HG03095 (cell line): ENCODE data around the gene TCOF1.

Experiments used
- ATAC-seq: cut with Tn5 transposase; IDR thresholded peaks from one replicate; pipeline ENCODE4 v1.9.1; 2021; ENCODE audit warnings: moderate library complexity; ENCODE audit not compliant: unreplicated experiment

TCOF1 gene

GRCh38 chr5:150446088-150446487 lies 88.6 kb downstream of the TCOF1 start:
- no peak for ATAC-seq

DNA sequence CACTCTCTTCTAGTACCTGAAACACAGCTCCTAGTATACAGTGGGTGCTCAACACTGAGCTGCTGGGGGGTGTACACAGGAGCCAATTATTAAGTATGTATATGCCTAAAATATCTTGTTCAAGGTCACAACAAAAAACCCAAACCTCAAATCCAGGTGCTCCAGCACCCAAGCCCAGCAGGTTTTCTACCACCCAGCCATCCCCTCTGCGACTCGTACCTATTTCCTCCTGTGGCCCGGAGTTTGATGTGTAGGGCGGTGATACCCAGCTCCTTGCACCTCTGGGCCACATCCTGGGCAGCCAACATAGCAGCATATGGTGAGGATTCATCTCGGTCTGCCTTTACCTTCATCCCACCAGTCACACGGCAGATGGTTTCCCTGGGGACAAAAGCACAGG lies 89.1 kb downstream of the TCOF1 start:
- no peak for ATAC-seq

DNA sequence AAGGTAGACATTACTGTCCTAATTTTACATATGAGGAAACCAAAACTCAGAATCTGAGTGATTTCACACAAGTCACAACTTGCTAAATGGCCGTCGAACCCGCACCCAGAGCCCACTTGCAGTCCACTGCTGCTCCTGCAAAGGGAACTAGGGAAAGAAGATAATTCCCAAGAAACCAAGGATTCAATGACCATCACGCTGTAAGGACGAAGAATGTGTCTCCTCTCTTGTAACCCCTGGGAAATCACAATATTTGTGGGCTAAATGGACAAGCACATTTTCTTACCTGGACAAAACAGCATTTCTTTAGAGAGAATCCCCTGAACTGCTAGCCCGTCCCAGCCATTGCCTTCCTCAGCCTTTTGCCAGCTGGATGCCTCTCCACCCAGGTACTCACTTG lies 89.7 kb downstream of the TCOF1 start:
- ATAC-seq, result no peak

DNA sequence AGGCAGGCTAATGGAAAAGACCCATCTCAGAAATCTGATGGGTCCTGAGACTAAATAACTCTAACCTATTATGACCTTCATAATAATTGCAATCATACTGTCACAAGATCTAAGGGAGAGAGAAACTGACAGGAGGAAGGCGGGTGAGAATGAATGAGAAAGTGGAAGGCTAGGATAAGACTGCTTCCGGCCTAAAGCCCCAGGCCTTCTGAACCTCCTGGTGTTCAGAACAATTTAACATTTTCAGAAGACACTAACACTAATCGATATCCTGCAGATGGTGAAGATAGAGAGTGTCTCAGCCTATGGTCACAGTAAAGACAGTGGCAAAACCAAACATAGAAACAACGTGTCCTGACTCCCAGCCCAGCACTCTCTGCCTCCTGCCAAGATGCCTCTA lies 90.8 kb downstream of the TCOF1 start:
- ATAC-seq, result no peak

DNA sequence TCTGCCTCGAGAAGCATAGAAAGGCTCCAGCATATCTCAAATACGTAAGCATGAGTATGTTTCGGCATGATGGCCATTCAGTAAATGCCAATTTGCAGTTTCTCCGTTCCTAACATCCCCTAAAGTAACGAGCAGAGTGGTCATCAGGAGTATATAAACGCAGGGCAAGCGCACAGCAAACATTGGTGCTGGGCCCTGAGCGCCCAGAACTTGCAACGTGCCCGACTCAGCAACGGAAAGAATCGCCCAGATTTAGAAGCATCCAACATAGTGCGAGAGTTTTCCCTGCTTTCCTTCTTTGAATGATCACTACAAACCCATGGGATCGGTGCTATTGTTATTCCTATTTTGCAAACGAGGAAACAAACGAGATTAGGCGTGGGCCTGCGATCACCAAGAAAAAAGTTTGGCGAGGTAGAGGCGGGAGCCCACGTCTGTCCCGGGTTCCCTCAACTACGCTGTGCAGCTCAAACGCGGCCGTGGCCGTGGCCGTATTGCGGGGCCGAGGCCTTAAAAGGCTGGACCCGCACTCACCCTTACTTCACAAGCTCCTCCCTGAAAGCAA lies 91.5 kb downstream of the TCOF1 start:
- no peak for ATAC-seq
